ENCODE data around the gene FARP1.
A peak's percentile ranks its signal among the peaks of the same experiment; 100 is the strongest.

Gene FARP1

GRCh38 chr13:98480915-98481877 is 338.3 kb downstream of the FARP1 start:
- DNase-seq (ENCODE audit: low read depth) = no peak

GRCh38 chr13:98482476-98483444 is 339.9 kb downstream of the FARP1 start:
- peak; percentile 77 for DNase-seq (ENCODE audit: low read depth)

- peak; percentile 58 for DNase-seq (ENCODE audit: low read depth)
Observed at GRCh38 chr13:98483601-98484288, 340.9 kb downstream of the FARP1 start.

- DNase-seq (ENCODE audit: low read depth) = peak; percentile 96
Observed at GRCh38 chr13:98484289-98485219, 341.7 kb downstream of the FARP1 start.

GRCh38 chr13:98485561-98485960 is 342.7 kb downstream of the FARP1 start:
- no peak for DNase-seq (ENCODE audit: low read depth)

- DNase-seq (ENCODE audit: low read depth) = no peak
Observed at GRCh38 chr13:98486412-98486811, 343.5 kb downstream of the FARP1 start.

- peak; percentile 74 for DNase-seq (ENCODE audit: low read depth)
Observed at GRCh38 chr13:98487016-98487415, 344.1 kb downstream of the FARP1 start.

GRCh38 chr13:98487522-98487921 is 344.6 kb downstream of the FARP1 start:
- no peak for DNase-seq (ENCODE audit: low read depth)

GRCh38 chr13:98488736-98489135 is 345.8 kb downstream of the FARP1 start:
- no peak for DNase-seq (ENCODE audit: low read depth)

GRCh38 chr13:98489446-98490194 is 346.7 kb downstream of the FARP1 start:
- DNase-seq (ENCODE audit: low read depth) = no peak

- DNase-seq (ENCODE audit: low read depth) = no peak
Observed at GRCh38 chr13:98490195-98490836, 347.4 kb downstream of the FARP1 start.

- no peak for DNase-seq (ENCODE audit: low read depth)
Observed at GRCh38 chr13:98490866-98491265, 348.0 kb downstream of the FARP1 start.

GRCh38 chr13:98492335-98493041 is 349.6 kb downstream of the FARP1 start:
- peak; percentile 62 for DNase-seq (ENCODE audit: low read depth)

GRCh38 chr13:98493042-98493712 is 350.3 kb downstream of the FARP1 start:
- no peak for DNase-seq (ENCODE audit: low read depth)

GRCh38 chr13:98494769-98495168 is 351.9 kb downstream of the FARP1 start:
- DNase-seq (ENCODE audit: low read depth) = no peak

GRCh38 chr13:98495627-98496478 is 353.0 kb downstream of the FARP1 start:
- peak; percentile 29 for DNase-seq (ENCODE audit: low read depth)

- DNase-seq (ENCODE audit: low read depth) = no peak
Observed at GRCh38 chr13:98496479-98496791, 353.5 kb downstream of the FARP1 start.

GRCh38 chr13:98496966-98497365 is 354.1 kb downstream of the FARP1 start:
- no peak for DNase-seq (ENCODE audit: low read depth)
